ENCODE results near the gene TDRD3.

The TDRD3 gene

GRCh38 chr13:60463787-60464186 lies 66.8 kb downstream of the TDRD3 start:
- no peak for DNase-seq

- peak; percentile 83 for DNase-seq
These were observed 70.1 kb downstream of the TDRD3 start for GRCh38 chr13:60467098-60467497.

GRCh38 chr13:60479273-60479672 lies 82.3 kb downstream of the TDRD3 start:
- no peak for DNase-seq

- DNase-seq, result no peak
These were observed 85.0 kb downstream of the TDRD3 start for GRCh38 chr13:60482012-60482411.

- no peak for DNase-seq
These were observed 87.8 kb downstream of the TDRD3 start for GRCh38 chr13:60484865-60485264.

- DNase-seq, result no peak
These were observed 94.5 kb downstream of the TDRD3 start for GRCh38 chr13:60491531-60491930.

- DNase-seq, result no peak
These were observed 95.2 kb downstream of the TDRD3 start for GRCh38 chr13:60492187-60492586.

- no peak for DNase-seq
These were observed 97.3 kb downstream of the TDRD3 start for GRCh38 chr13:60494296-60494695.

GRCh38 chr13:60501236-60501635 lies 104.2 kb downstream of the TDRD3 start:
- DNase-seq, result no peak

- DNase-seq, result no peak
These were observed 112.8 kb downstream of the TDRD3 start for GRCh38 chr13:60509601-60510386.

- no peak for DNase-seq
These were observed 114.6 kb downstream of the TDRD3 start for GRCh38 chr13:60511637-60512036.

GRCh38 chr13:60514891-60515290 lies 117.9 kb downstream of the TDRD3 start:
- DNase-seq, result no peak

GRCh38 chr13:60519496-60519895 lies 122.5 kb downstream of the TDRD3 start:
- no peak for DNase-seq

GRCh38 chr13:60520902-60521569 lies 124.0 kb downstream of the TDRD3 start:
- no peak for DNase-seq

GRCh38 chr13:60538566-60538965 lies 141.5 kb downstream of the TDRD3 start:
- DNase-seq, result no peak

GRCh38 chr13:60540276-60540675 lies 143.3 kb downstream of the TDRD3 start:
- no peak for DNase-seq

GRCh38 chr13:60562096-60562780 lies 165.2 kb downstream of the TDRD3 start:
- no peak for DNase-seq

GRCh38 chr13:60571571-60571970 lies 174.6 kb downstream of the TDRD3 start:
- no peak for DNase-seq

GRCh38 chr13:60572003-60572798 lies 175.2 kb downstream of the TDRD3 start:
- peak; percentile 9 for DNase-seq

- no peak for DNase-seq
These were observed 175.8 kb downstream of the TDRD3 start for GRCh38 chr13:60572855-60573254.

- no peak for DNase-seq
These were observed 177.7 kb downstream of the TDRD3 start for GRCh38 chr13:60574735-60575134.

- no peak for DNase-seq
These were observed 178.1 kb downstream of the TDRD3 start for GRCh38 chr13:60575142-60575541.

- no peak for DNase-seq
These were observed 180.7 kb downstream of the TDRD3 start for GRCh38 chr13:60577761-60578160.
